Fibroblast of mammary gland (primary cell): ENCODE measurements around the gene NRCAM.

Source experiments
- DNase-seq: peaks from one replicate; pipeline ENCODE4 v3.0.0-alpha.2; 2010; ENCODE audit warnings: low read depth
- H3K4me3 ChIP-seq: 2 replicates; pipeline ENCODE4 v1.5.1; 2011; ENCODE audit warnings: low read depth, mild to moderate bottlenecking, low read length, moderate library complexity; ENCODE audit not compliant: control insufficient read depth
- CTCF ChIP-seq: conservative IDR thresholded peaks from 2 replicates; pipeline ENCODE4 v1.5.1; 2011; ENCODE audit warnings: low read depth, low read length, inconsistent platforms; ENCODE audit not compliant: control insufficient read depth, insufficient read depth

The NRCAM gene

DNA sequence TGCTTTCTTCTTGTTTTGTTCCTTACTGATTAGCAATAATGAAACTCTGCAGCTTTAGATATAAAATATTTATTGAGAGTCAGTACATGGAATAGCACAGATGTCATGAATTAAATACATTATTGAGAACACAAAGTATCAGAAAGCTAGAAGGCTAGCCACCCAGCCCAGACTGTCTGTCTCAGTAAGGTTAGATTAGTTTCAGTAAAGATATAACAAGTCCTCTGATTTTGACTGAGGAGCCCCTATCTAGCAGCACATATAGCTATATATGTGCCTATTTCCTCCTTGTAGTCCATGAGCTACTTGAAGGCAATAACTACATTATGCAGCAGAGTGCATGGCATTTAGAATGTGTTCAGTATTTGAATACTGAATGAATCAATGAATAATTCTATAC, 81.3 kb downstream of the NRCAM start:
- no peak for TF ChIP-seq CTCF
- H3K4me3 ChIP-seq: no peak overlapping the region
- DNase-seq: no peak

- H3K4me3 ChIP-seq: no peak overlapping the region
- peak; percentile 30 for DNase-seq
- TF ChIP-seq CTCF: no peak
Observed at GRCh38 chr7:108372618-108373017, 83.6 kb downstream of the NRCAM start.

- H3K4me3 ChIP-seq: no peak overlapping the region
- no peak for DNase-seq
- TF ChIP-seq CTCF: no peak
Observed at GRCh38 chr7:108370616-108371015, 85.6 kb downstream of the NRCAM start.

- no peak overlapping the region for H3K4me3 ChIP-seq
- TF ChIP-seq CTCF: no peak
- DNase-seq: no peak
Observed at GRCh38 chr7:108368466-108368865, 87.8 kb downstream of the NRCAM start.

DNA sequence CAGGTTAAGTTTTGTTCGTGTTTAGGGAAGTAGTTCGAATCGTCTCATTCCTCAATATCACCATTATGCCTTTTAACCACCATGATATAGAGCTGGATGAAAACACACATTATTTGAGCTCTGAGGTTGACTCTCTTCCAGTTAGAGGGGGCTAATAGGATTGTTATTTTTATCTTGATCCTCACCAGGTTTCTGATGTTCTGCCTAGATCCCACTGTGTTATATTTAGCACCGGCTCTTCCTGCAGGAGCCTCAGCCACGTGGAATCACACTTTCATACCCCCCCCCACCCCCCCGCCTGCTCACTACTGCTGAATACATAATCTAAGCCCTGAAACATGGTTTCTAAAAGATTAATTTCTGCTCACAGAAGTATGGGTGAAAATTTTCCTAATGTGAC, 88.3 kb downstream of the NRCAM start:
- DNase-seq: no peak
- no peak for TF ChIP-seq CTCF
- H3K4me3 ChIP-seq: no peak overlapping the region

GRCh38 chr7:108367314-108367713, 88.9 kb downstream of the NRCAM start:
- H3K4me3 ChIP-seq: no peak overlapping the region
- DNase-seq: no peak
- no peak for TF ChIP-seq CTCF

GRCh38 chr7:108363659-108364058, 92.6 kb downstream of the NRCAM start:
- TF ChIP-seq CTCF: no peak
- no peak for DNase-seq
- no peak overlapping the region for H3K4me3 ChIP-seq
